Activated naive CD4-positive, alpha-beta T cell treated with anti-CD3 and anti-CD28 coated beads, Interleukin-2, amount 50 U/mL, for 72 hours (primary cell): ENCODE results near the gene SFXN5. TPM values are rescaled to one million over a fixed set of nuclear protein-coding genes. Genes with fewer than 3 reads are reported as not detected.

ENCODE experiments used
- ATAC-seq, 2 donors: fragments of 150-1000 bp; cut with Tn5 transposase; 2 replicates each; pipeline ENCODE4 v1.10.0; 2021; ENCODE audit warnings: mild to moderate bottlenecking in 2 of 2, moderate library complexity in 2 of 2
- DNase-seq, 2 donors: peaks; one replicate each; pipeline ENCODE4 v3.0.0; 2021 to 2022; ENCODE audit warnings: low spot score in 2 of 2
- H3K27ac Mint-ChIP-seq, 2 donors: one replicate each; pipeline ENCODE4 v1.8.0; 2022; ENCODE audit warnings: mild to moderate bottlenecking in 2 of 2, mixed read lengths in 2 of 2
- H3K36me3 Mint-ChIP-seq, 2 donors: one replicate each; pipeline ENCODE4 v1.8.0; 2022; ENCODE audit warnings: mixed read lengths in 2 of 2
- H3K9me3 Mint-ChIP-seq, 2 donors: one replicate each; pipeline ENCODE4 v1.8.0; 2022; ENCODE audit warnings: mixed read lengths in 2 of 2
- total RNA-seq, 2 donors: library from RNA; stranded (reverse); gene quantifications; one replicate each; pipeline ENCODE4 v1.2.3, GENCODE V29; 2022

The SFXN5 gene
- total RNA-seq, 2 donors from 2014 or later, result 5.2 to 16.0 TPM

- Mint-ChIP-seq H3K9me3 (no peaks in the 10 kb centered on the region), H3K36me3 (no peaks in the 10 kb centered on the region), H3K27ac (no peak overlapping the region)
- DNase-seq (no peak), ATAC-seq (no peak)
Observed at GRCh38 chr2:73018188-73018825, 53.2 kb downstream of the SFXN5 start.

DNA sequence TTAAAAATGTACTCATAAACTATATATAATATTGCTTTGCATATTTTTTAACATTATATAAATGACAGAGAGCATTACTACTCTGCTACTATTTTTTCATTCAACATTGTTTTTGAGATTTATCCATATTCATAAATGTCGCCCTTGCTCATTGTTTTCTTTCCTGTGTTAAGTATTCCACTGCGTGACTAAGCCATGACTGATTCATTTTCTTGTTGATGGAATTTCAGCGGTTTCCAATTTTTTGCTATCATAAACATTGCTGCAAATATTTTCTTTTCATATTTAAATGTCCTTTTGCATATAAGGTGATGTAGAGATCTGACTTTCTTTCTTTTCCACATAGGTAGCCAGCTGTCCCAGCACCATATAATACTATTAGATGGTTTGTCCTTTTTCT lies 57.6 kb downstream of the SFXN5 start:
- H3K36me3 Mint-ChIP-seq, result no peaks in the 10 kb centered on the region
- no peak for ATAC-seq
- no peak overlapping the region for H3K27ac Mint-ChIP-seq

GRCh38 chr2:73009177-73009839 lies 62.2 kb downstream of the SFXN5 start:
- ATAC-seq, result no peak
- Mint-ChIP-seq H3K36me3 (no peaks in the 10 kb centered on the region), H3K27ac (no peak overlapping the region), H3K9me3 (no peaks in the 10 kb centered on the region)
- no peak for DNase-seq

More for the DNA sequence above, 57.6 kb downstream of the SFXN5 start:
- no peaks in the 10 kb centered on the region for H3K9me3 Mint-ChIP-seq
- DNase-seq, result no peak

GRCh38 chr2:73008766-73009135 lies 62.8 kb downstream of the SFXN5 start:
- Mint-ChIP-seq H3K9me3 (no peaks in the 10 kb centered on the region), H3K27ac (no peak overlapping the region), H3K36me3 (no peaks in the 10 kb centered on the region)
- ATAC-seq (no peak), DNase-seq (no peak)

DNA sequence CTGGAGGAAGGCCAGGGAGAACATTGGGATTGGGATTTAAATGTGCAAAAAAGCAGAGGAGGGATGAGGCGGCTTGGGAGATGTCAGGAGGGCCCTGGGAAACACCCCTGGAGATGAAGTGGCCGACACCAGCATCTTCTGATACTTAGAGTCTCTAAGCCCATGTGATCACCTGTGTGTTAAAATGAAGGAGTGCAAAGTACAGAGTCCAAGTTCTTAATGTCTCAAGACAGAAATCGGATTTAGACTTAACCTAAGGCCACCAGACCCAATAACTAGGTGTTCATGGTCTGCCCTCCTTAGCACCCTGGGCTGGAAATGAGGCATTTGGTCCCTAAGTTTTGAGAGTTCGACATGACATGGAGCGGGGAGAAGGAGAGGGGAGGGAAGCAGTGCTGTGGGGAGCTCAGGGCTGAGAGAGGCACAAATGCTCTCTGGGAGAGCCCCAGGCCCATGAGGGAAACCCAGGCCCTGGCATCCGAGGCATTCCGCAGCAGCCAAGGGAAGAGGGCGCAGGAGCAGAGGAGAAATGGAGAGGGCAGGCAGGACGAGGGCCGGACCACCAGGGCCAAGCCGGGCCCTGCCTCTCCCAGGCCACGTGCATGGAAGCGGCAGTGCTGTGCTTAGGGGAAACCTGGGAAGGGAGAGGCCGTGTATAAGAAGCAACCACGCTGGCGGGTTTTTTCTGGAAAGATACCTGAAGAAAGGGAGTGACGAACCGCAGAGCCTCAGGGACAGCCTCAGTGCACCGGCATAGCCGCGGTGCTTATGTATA lies 63.3 kb downstream of the SFXN5 start:
- no peaks in the 10 kb centered on the region for H3K9me3 Mint-ChIP-seq
- peak overlapping the region in 1 of 2 donors; percentile 60 for H3K27ac Mint-ChIP-seq
- H3K36me3 Mint-ChIP-seq, result no peaks in the 10 kb centered on the region
- ATAC-seq (no peak), DNase-seq (no peak)

- no peak for DNase-seq
- H3K36me3 Mint-ChIP-seq, result no peaks in the 10 kb centered on the region
- no peak overlapping the region for H3K27ac Mint-ChIP-seq
- ATAC-seq, result no peak
- no peaks in the 10 kb centered on the region for H3K9me3 Mint-ChIP-seq
Observed at GRCh38 chr2:73006969-73007710, 64.4 kb downstream of the SFXN5 start.

GRCh38 chr2:73004889-73005596 lies 66.5 kb downstream of the SFXN5 start:
- DNase-seq (no peak), ATAC-seq (no peak)
- no peak overlapping the region for H3K27ac Mint-ChIP-seq
- H3K36me3 Mint-ChIP-seq, result no peaks in the 10 kb centered on the region
- no peaks in the 10 kb centered on the region for H3K9me3 Mint-ChIP-seq

- no peak for DNase-seq
- Mint-ChIP-seq H3K9me3 (no peaks in the 10 kb centered on the region), H3K36me3 (no peaks in the 10 kb centered on the region), H3K27ac (no peak overlapping the region)
- ATAC-seq, result no peak
Observed at GRCh38 chr2:73004466-73004865, 67.0 kb downstream of the SFXN5 start.

DNA sequence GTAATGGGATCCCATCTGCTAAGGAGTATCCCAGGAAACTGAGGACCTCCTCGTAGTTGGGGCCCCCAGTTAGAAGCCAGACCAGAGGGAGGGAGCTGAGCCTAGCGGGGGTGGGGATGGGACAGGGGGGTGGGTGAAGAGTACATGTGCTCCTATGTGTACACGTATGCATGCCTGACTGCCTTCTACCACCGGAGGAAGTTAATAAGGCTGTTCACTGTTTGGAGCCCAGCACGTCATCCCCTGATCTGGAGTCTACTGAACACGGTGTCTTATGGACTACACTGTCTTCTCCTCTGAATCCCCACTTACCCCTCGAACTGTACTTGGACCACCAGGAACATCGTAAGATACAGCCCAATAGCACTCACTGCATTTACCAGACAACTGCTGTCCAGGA lies 68.5 kb downstream of the SFXN5 start:
- ATAC-seq, result no peak
- Mint-ChIP-seq H3K36me3 (no peaks in the 10 kb centered on the region), H3K27ac (no peak overlapping the region), H3K9me3 (no peaks in the 10 kb centered on the region)
- no peak for DNase-seq

DNA sequence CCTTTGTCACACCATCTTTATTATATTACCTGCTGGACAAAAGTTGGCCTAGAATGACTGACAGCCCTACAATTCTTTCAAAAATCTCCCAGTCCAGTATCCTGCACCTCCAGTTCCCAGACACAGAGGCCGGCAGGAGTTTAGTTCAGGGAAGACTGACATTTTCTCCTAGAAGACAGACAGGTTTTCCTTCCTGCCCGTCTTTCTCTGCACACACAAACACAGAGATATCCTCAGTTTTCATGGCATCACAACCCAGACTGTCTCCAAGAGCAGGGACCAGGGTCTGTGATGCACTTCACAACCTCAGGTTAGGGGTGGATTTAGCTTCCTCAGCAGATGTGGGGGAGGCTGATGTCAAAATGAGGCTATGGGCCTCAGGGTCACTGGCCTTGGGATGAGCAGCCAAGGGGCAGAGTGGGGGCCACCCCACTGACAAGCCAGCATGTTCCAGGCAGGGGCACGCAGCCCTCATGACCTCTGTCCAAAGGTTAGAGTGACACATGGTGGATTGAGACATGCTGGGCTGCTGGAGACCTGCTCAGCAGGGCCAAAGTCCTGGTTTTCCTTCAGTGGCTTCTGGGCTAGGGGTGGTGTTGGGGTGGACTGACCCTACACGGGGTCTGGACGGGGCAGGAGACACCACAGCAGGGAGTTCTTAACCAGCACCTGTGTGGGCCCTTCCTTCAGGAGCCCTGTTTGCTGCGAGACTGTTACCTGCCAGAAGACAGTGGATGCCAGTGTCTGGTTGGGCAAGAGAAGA lies 70.5 kb downstream of the SFXN5 start:
- ATAC-seq, result no peak
- DNase-seq, result peak in 1 of 2 donors; percentile 33
- Mint-ChIP-seq H3K27ac (no peak overlapping the region), H3K36me3 (no peaks in the 10 kb centered on the region), H3K9me3 (no peaks in the 10 kb centered on the region)

GRCh38 chr2:72999729-73000725 lies 71.5 kb downstream of the SFXN5 start:
- no peaks in the 10 kb centered on the region for H3K9me3 Mint-ChIP-seq
- ATAC-seq, result peak in 1 of 2 donors; percentile 56
- H3K36me3 Mint-ChIP-seq, result no peaks in the 10 kb centered on the region
- DNase-seq, result no peak
- no peak overlapping the region for H3K27ac Mint-ChIP-seq

DNA sequence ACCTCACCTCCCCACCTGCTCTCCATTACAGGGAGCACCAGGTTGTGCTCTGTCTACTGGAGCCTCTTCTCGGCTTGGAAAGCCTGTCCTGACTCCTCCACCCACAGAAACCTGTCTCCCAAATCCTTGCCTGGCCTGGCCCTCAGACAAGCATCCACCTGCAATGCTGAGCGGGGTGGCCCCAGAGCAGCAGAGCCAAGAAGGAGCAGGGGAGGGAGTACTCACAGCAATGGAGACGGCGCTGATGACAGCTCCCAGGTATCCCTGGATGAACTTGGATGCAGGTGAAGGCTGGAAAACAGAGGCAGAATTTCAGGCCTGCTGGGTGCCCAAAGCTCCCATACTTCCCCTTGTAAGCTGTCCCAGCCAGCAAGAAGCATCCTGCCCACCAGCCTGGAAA lies 72.8 kb downstream of the SFXN5 start:
- DNase-seq, result no peak
- H3K27ac Mint-ChIP-seq, result no peak overlapping the region
- H3K9me3 Mint-ChIP-seq, result no peaks in the 10 kb centered on the region
- H3K36me3 Mint-ChIP-seq, result no peaks in the 10 kb centered on the region
- no peak for ATAC-seq

GRCh38 chr2:72998234-72998651 lies 73.3 kb downstream of the SFXN5 start:
- DNase-seq (no peak), ATAC-seq (no peak)
- Mint-ChIP-seq H3K9me3 (no peaks in the 10 kb centered on the region), H3K27ac (no peak overlapping the region), H3K36me3 (no peaks in the 10 kb centered on the region)

- ATAC-seq (no peak), DNase-seq (no peak)
- Mint-ChIP-seq H3K27ac (peak overlapping the region in 1 of 2 donors; percentile 33), H3K36me3 (no peaks in the 10 kb centered on the region), H3K9me3 (no peaks in the 10 kb centered on the region)
Observed at GRCh38 chr2:72996117-72996502, 75.4 kb downstream of the SFXN5 start.
